ENCODE measurements around the gene C1QTNF7.

C1QTNF7 gene

DNA sequence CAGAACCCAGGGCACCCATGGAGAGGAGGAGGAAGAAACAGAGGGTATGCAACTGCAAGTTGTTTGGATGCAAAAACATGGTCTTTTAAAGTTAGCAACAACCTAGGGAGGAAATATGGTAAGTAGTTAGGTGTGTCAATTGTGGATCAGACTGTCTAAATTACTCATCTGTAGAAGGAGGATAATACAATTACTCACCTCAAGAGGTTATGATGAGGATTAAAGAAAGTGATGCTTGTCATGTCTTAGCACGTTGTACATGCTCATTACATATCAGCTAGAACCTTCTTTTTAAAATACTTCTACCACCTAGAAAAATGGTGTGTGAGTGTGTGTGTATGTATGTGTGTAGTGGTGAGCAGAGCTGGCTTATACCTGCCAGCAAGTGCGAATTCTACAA, 2.3 kb upstream of the C1QTNF7 start:
- Histone ChIP-seq H3K36me3 (ENCODE audit: insufficient read depth) (no peaks in the 10 kb centered on the region), H3K79me2 (ENCODE audit: insufficient read depth, low read depth) (no peaks in the 10 kb centered on the region), H3K4me1 (ENCODE audit: low read depth, poor library complexity, severe bottlenecking) (no peaks in the 10 kb centered on the region), H3K27ac (no peak overlapping the region), H3K9ac (no peak overlapping the region), H2AFZ (ENCODE audit: low read depth) (no peak overlapping the region), H4K20me1 (ENCODE audit: insufficient read depth) (no peaks in the 10 kb centered on the region), H3K4me3 (IDR thresholded peaks at IDR 0.05; ENCODE audit: insufficient read depth, low read depth, low read length) (no peak overlapping the region), H3K4me2 (no peak overlapping the region), H3K27me3 (ENCODE audit: insufficient read depth, low read depth) (no peaks in the 10 kb centered on the region)
- TF ChIP-seq, protein P1, sequence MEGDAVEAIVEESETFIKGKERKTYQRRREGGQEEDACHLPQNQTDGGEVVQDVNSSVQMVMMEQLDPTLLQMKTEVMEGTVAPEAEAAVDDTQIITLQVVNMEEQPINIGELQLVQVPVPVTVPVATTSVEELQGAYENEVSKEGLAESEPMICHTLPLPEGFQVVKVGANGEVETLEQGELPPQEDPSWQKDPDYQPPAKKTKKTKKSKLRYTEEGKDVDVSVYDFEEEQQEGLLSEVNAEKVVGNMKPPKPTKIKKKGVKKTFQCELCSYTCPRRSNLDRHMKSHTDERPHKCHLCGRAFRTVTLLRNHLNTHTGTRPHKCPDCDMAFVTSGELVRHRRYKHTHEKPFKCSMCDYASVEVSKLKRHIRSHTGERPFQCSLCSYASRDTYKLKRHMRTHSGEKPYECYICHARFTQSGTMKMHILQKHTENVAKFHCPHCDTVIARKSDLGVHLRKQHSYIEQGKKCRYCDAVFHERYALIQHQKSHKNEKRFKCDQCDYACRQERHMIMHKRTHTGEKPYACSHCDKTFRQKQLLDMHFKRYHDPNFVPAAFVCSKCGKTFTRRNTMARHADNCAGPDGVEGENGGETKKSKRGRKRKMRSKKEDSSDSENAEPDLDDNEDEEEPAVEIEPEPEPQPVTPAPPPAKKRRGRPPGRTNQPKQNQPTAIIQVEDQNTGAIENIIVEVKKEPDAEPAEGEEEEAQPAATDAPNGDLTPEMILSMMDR (conservative IDR thresholded peaks at IDR 0.05; ENCODE audit: low read depth, low read length), result no peak

GRCh38 chr4:15427161-15427560, 672 bp upstream of the C1QTNF7 start:
- no peak overlapping the region for H2AFZ ChIP-seq (ENCODE audit: low read depth)
- H3K79me2 ChIP-seq (ENCODE audit: insufficient read depth, low read depth), result no peaks in the 10 kb centered on the region
- no peak overlapping the region for H3K9ac ChIP-seq
- no peaks in the 10 kb centered on the region for H3K27me3 ChIP-seq (ENCODE audit: insufficient read depth, low read depth)
- no peaks in the 10 kb centered on the region for H3K4me1 ChIP-seq (ENCODE audit: low read depth, poor library complexity, severe bottlenecking)
- H4K20me1 ChIP-seq (ENCODE audit: insufficient read depth), result no peaks in the 10 kb centered on the region
- TF ChIP-seq, protein P1 (conservative IDR thresholded peaks at IDR 0.05; ENCODE audit: low read depth, low read length), result no peak
- H3K36me3 ChIP-seq (ENCODE audit: insufficient read depth), result no peaks in the 10 kb centered on the region
- H3K27ac ChIP-seq, result no peak overlapping the region
- no peak overlapping the region for H3K4me2 ChIP-seq
- no peak overlapping the region for H3K4me3 ChIP-seq (IDR thresholded peaks at IDR 0.05; ENCODE audit: insufficient read depth, low read depth, low read length)

DNA sequence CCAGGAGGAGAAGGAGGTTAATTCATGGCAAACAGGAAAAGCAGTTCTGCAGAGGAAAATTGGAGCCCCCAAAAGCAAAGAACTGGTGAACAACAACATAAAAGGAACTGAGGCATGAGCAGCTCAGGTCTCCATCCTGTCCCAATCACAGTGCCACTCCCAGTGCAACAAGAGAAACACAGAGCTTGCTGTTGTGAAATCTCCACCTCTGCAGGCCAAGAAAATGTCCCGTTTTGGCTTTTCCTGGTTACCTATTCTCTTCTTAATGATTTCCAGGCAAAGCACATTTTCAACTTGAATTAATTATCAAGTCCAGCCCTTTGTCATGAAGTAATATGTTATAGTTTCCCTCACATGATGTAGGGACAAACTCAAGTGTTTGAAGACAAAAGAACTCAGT, 778 bp downstream of the C1QTNF7 start:
- no peak overlapping the region for H3K4me3 ChIP-seq (IDR thresholded peaks at IDR 0.05; ENCODE audit: insufficient read depth, low read depth, low read length)
- H4K20me1 ChIP-seq (ENCODE audit: insufficient read depth), result no peaks in the 10 kb centered on the region
- no peak overlapping the region for H3K4me2 ChIP-seq
- H3K9ac ChIP-seq, result no peak overlapping the region
- H3K4me1 ChIP-seq (ENCODE audit: low read depth, poor library complexity, severe bottlenecking), result no peaks in the 10 kb centered on the region
- no peaks in the 10 kb centered on the region for H3K36me3 ChIP-seq (ENCODE audit: insufficient read depth)
- no peaks in the 10 kb centered on the region for H3K79me2 ChIP-seq (ENCODE audit: insufficient read depth, low read depth)
- H2AFZ ChIP-seq (ENCODE audit: low read depth), result no peak overlapping the region
- H3K27me3 ChIP-seq (ENCODE audit: insufficient read depth, low read depth), result no peaks in the 10 kb centered on the region
- no peak overlapping the region for H3K27ac ChIP-seq
- TF ChIP-seq, protein P1 (conservative IDR thresholded peaks at IDR 0.05; ENCODE audit: low read depth, low read length), result no peak

- H3K36me3 ChIP-seq (ENCODE audit: insufficient read depth), result no peaks in the 10 kb centered on the region
- no peak overlapping the region for H2AFZ ChIP-seq (ENCODE audit: low read depth)
- H3K79me2 ChIP-seq (ENCODE audit: insufficient read depth, low read depth), result no peaks in the 10 kb centered on the region
- no peak overlapping the region for H3K27ac ChIP-seq
- H4K20me1 ChIP-seq (ENCODE audit: insufficient read depth), result no peaks in the 10 kb centered on the region
- no peaks in the 10 kb centered on the region for H3K27me3 ChIP-seq (ENCODE audit: insufficient read depth, low read depth)
- no peak overlapping the region for H3K9ac ChIP-seq
- no peaks in the 10 kb centered on the region for H3K4me1 ChIP-seq (ENCODE audit: low read depth, poor library complexity, severe bottlenecking)
- H3K4me3 ChIP-seq (IDR thresholded peaks at IDR 0.05; ENCODE audit: insufficient read depth, low read depth, low read length), result no peak overlapping the region
- no peak overlapping the region for H3K4me2 ChIP-seq
- TF ChIP-seq, protein P1 (conservative IDR thresholded peaks at IDR 0.05; ENCODE audit: low read depth, low read length), result no peak
Observed at GRCh38 chr4:15434091-15434490, 6.3 kb downstream of the C1QTNF7 start.

Measured in KMS-11 (cell line).